ENCODE data around the gene HAVCR1. TPM values are rescaled to one million over a fixed set of nuclear protein-coding genes. Genes with fewer than 3 reads are reported as not detected.
A peak's percentile ranks its signal among the peaks of the same experiment; 100 is the strongest.
"Not testable (repeated sequence)": the region's sequence is repeated elsewhere in the genome, so short reads cannot be mapped to it uniquely, and the experiment has no call there.

The HAVCR1 gene
- total and polyA plus RNA-seq, 2 experiments from 2014 or later = not detected

DNA sequence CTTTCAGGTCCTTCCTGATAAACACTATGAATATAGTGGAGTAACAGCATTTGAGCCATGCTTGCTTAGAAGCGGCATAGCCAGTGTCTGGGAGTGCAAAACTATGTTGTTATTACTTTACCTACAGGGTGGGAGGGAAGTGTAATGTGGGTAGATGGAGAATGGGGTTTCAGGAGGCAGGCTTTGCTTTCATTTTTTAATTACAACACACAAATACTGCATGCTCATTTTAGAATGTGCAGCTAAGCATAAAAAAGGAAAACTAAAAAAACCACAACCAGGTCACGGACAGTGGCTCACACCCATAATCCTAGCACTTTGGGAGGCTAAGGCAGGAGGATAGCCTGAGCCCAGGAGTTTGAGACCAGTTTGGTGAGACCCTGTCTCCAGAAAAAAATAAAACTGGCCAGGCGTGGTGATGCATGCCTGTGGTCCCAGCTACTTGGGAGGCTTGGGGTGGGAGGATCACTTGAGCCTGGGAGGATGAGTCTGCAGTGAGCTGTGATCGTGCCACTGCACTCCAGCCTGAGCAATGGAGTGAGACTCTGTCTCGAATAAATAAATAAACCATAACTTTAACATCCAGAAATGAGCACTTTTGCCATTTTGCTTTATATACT lies 20.2 kb downstream of the HAVCR1 start:
- H3K27me3 Mint-ChIP-seq (ENCODE audit: insufficient read depth, low read depth, poor library complexity) = peaks cover 3% of the 10 kb centered on the region
- H3K9me3 Mint-ChIP-seq = no peaks in the 10 kb centered on the region
- H3K27me3 ChIP-seq (ENCODE audit: insufficient read depth) = no peaks in the 10 kb centered on the region
- H3K9me2 ChIP-seq (ENCODE audit: insufficient read depth) = no peaks in the 10 kb centered on the region; the same call in 1 of the 2 replicates
- no peak overlapping the region for H3K27ac ChIP-seq (ENCODE audit: low read depth)
- H3K27ac Mint-ChIP-seq = no peak overlapping the region
- H3K4me1 Mint-ChIP-seq = peaks cover 14% of the 10 kb centered on the region; the same call in 2 of the 3 replicates
- H3F3A ChIP-seq (replicated peaks; ENCODE audit: low read depth) = no peaks in the 10 kb centered on the region
- DNase-seq (ENCODE audit: low spot score) = no peak
- H3K4me2 ChIP-seq = no peak overlapping the region
- no peaks in the 10 kb centered on the region for H3K79me2 ChIP-seq (replicated peaks; ENCODE audit: insufficient read depth)
- H3K4me1 ChIP-seq (ENCODE audit: insufficient read depth) = no peaks in the 10 kb centered on the region; the same call in 1 of the 2 replicates
- H3K36me3 Mint-ChIP-seq (ENCODE audit: low read depth) = no peaks in the 10 kb centered on the region
- no peaks in the 10 kb centered on the region for H3K36me3 ChIP-seq (ENCODE audit: insufficient read depth)
- no peak for TF ChIP-seq NANOG (IDR thresholded peaks at IDR 0.05; ENCODE audit: borderline replicate concordance)
- TF ChIP-seq EZH2 (IDR thresholded peaks at IDR 0.05; ENCODE audit: low read depth, unreplicated experiment) = no peak
- TF ChIP-seq ZNF331 (CRISPR knock-in tag; IDR thresholded peaks at IDR 0.05; ENCODE audit: low read depth) = no peak
- TF ChIP-seq JUNB (IDR thresholded peaks at IDR 0.05; ENCODE audit: unreplicated experiment) = no peak
- TF ChIP-seq ZNF114 (CRISPR knock-in tag; IDR thresholded peaks at IDR 0.05) = no peak
- H3K4me3 Mint-ChIP-seq = no peak overlapping the region
- no peaks in the 10 kb centered on the region for H4K20me1 ChIP-seq (replicated peaks; ENCODE audit: insufficient read depth)
- ATAC-seq = no peak
- H2AFZ ChIP-seq = peak overlapping the region; percentile 56; the same call in 1 of the 2 replicates
- H3K4me3 ChIP-seq = no peak overlapping the region

DNA sequence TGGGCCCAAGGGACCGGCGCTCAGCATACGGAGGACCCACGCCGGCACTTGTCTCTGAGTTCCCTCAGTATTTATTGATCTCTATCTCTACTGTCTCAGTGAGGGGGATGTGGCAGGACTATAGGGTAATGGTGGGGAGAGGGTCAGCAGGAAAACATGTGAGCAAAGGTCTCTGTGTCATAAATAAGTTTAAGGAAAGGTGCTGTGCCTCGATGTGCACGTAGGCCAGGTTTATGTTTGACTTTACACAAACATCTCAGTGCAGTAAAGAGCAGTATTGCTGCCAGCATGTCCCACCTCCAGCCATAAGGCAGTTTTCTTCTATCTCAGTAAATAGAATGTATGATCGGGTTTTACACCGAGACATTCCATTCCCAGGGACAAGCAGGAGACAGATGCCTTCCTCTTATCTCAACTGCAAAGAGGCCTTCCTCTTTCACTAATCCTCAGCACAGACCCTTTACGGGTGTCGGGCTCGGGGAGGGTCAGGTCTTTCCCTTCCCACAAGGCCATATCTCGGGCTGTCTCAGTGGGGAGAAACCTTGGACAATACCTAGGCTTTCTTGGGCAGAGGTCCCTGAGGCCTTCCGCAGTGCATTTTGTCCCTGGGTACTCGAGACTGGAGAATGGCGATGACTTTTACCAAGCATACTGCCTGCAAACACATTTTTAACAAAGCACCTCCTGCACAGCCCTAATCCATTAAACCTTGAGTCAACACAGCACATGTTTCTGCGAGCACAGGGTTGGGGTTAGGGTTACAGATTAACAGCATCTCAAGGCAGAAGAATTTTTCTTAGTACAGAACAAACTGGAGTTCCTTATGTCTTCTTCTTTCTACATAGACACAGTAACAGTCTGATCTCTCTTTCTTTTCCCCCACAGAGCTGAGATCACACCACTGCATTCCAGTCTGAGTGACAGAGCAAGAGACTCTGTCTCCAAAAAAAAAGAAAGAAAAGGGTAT lies 24.5 kb downstream of the HAVCR1 start:
- not testable (repeated sequence) for ATAC-seq; H3K27ac ChIP-seq (ENCODE audit: low read depth); H3K4me3 ChIP-seq; H3F3A ChIP-seq (replicated peaks; ENCODE audit: low read depth); H3K36me3 ChIP-seq (ENCODE audit: insufficient read depth); H3K9me3 Mint-ChIP-seq; H3K4me1 ChIP-seq (ENCODE audit: insufficient read depth); H3K27me3 ChIP-seq (ENCODE audit: insufficient read depth); H4K20me1 ChIP-seq (replicated peaks; ENCODE audit: insufficient read depth); DNase-seq (ENCODE audit: low spot score); H3K36me3 Mint-ChIP-seq (ENCODE audit: low read depth); H3K79me2 ChIP-seq (replicated peaks; ENCODE audit: insufficient read depth); H3K9me2 ChIP-seq (ENCODE audit: insufficient read depth); H3K27me3 Mint-ChIP-seq (ENCODE audit: insufficient read depth, low read depth, poor library complexity); H3K4me3 Mint-ChIP-seq
- 0 out of 2 replicates have a peak overlapping the region, but pooled peaks have one; percentile 31 for H3K27ac Mint-ChIP-seq
- H3K4me1 Mint-ChIP-seq = peaks cover 14% of the 10 kb centered on the region; the same call in 2 of the 3 replicates
- 0 out of 2 replicates have a peak overlapping the region, but pooled peaks have one; percentile 44 for H3K4me2 ChIP-seq
- H2AFZ ChIP-seq = peak overlapping the region; percentile 28

DNA sequence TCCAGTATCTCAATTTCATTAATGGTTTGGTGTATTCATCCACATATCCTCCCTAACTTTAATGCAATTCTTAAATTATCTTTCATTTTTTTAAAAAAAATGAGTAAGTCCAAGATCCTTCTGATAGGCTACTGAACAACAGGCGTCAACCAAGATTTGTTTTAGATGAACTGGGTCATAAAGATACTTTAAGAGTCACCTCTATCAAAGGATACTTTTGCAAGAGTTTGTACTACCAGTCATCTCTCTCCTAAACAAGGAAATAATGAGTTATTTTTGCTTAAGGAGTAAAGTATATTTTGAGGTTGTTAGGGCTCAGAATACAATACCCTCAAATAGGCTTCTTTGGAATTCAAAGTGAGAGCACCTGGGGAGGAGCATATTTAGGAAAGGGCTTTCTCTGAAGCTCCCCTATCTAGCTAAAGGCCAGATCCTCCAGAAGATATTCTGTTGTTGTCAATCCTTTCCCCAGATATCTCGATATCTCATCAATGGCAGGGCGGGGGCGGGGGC lies 25.8 kb downstream of the HAVCR1 start:
- H3F3A ChIP-seq (replicated peaks; ENCODE audit: low read depth) = no peaks in the 10 kb centered on the region
- no peak overlapping the region for H3K27ac ChIP-seq (ENCODE audit: low read depth)
- Mint-ChIP-seq H3K9me3 (no peaks in the 10 kb centered on the region), H3K36me3 (ENCODE audit: low read depth) (no peaks in the 10 kb centered on the region), H3K4me1 (peaks cover 14% of the 10 kb centered on the region; the same call in 2 of the 3 replicates), H3K27me3 (ENCODE audit: insufficient read depth, low read depth, poor library complexity) (peaks cover 3% of the 10 kb centered on the region), H3K27ac (no peak overlapping the region), H3K4me3 (no peak overlapping the region)
- H3K4me3 ChIP-seq = no peak overlapping the region
- H3K27me3 ChIP-seq (ENCODE audit: insufficient read depth) = no peaks in the 10 kb centered on the region
- H3K9me2 ChIP-seq (ENCODE audit: insufficient read depth) = no peaks in the 10 kb centered on the region; the same call in 1 of the 2 replicates
- H2AFZ ChIP-seq = no peak overlapping the region
- no peaks in the 10 kb centered on the region; the same call in 1 of the 2 replicates for H3K4me1 ChIP-seq (ENCODE audit: insufficient read depth)
- H4K20me1 ChIP-seq (replicated peaks; ENCODE audit: insufficient read depth) = no peaks in the 10 kb centered on the region
- H3K4me2 ChIP-seq = no peak overlapping the region
- DNase-seq (ENCODE audit: low spot score) = no peak
- no peaks in the 10 kb centered on the region for H3K36me3 ChIP-seq (ENCODE audit: insufficient read depth)
- no peaks in the 10 kb centered on the region for H3K79me2 ChIP-seq (replicated peaks; ENCODE audit: insufficient read depth)
- ATAC-seq = no peak
- TF ChIP-seq EZH2phosphoT487 (IDR thresholded peaks at IDR 0.05; ENCODE audit: unreplicated experiment) = no peak
- TF ChIP-seq, protein P1, sequence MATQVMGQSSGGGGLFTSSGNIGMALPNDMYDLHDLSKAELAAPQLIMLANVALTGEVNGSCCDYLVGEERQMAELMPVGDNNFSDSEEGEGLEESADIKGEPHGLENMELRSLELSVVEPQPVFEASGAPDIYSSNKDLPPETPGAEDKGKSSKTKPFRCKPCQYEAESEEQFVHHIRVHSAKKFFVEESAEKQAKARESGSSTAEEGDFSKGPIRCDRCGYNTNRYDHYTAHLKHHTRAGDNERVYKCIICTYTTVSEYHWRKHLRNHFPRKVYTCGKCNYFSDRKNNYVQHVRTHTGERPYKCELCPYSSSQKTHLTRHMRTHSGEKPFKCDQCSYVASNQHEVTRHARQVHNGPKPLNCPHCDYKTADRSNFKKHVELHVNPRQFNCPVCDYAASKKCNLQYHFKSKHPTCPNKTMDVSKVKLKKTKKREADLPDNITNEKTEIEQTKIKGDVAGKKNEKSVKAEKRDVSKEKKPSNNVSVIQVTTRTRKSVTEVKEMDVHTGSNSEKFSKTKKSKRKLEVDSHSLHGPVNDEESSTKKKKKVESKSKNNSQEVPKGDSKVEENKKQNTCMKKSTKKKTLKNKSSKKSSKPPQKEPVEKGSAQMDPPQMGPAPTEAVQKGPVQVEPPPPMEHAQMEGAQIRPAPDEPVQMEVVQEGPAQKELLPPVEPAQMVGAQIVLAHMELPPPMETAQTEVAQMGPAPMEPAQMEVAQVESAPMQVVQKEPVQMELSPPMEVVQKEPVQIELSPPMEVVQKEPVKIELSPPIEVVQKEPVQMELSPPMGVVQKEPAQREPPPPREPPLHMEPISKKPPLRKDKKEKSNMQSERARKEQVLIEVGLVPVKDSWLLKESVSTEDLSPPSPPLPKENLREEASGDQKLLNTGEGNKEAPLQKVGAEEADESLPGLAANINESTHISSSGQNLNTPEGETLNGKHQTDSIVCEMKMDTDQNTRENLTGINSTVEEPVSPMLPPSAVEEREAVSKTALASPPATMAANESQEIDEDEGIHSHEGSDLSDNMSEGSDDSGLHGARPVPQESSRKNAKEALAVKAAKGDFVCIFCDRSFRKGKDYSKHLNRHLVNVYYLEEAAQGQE (IDR thresholded peaks at IDR 0.05; ENCODE audit: unreplicated experiment) = no peak
- TF ChIP-seq STAT1 (IDR thresholded peaks at IDR 0.05; ENCODE audit: unreplicated experiment) = no peak
- no peak for TF ChIP-seq POLR2AphosphoS5 (IDR thresholded peaks at IDR 0.05; ENCODE audit: low read depth)
- no peak for TF ChIP-seq JUNB (IDR thresholded peaks at IDR 0.05; ENCODE audit: unreplicated experiment)
- TF ChIP-seq, protein P2, sequence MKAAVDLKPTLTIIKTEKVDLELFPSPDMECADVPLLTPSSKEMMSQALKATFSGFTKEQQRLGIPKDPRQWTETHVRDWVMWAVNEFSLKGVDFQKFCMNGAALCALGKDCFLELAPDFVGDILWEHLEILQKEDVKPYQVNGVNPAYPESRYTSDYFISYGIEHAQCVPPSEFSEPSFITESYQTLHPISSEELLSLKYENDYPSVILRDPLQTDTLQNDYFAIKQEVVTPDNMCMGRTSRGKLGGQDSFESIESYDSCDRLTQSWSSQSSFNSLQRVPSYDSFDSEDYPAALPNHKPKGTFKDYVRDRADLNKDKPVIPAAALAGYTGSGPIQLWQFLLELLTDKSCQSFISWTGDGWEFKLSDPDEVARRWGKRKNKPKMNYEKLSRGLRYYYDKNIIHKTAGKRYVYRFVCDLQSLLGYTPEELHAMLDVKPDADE (IDR thresholded peaks at IDR 0.05) = no peak
- no peak for TF ChIP-seq EZH2 (IDR thresholded peaks at IDR 0.05; ENCODE audit: low read depth, unreplicated experiment)
